Gastrocnemius medialis (tissue), 4 donors: ENCODE measurements around the gene COASY. TPM values are rescaled to one million over a fixed set of nuclear protein-coding genes. Genes with fewer than 3 reads are reported as not detected.
"Not testable (repeated sequence)": the region's sequence is repeated elsewhere in the genome, so short reads cannot be mapped to it uniquely, and the experiment has no call there.

Experiments used
- ATAC-seq, 2 donors: fragments of 150-250 bp; one replicate each; pipeline ENCODE4 v1.9.1; 2016
- DNase-seq, 2 donors: peaks; one replicate each; pipeline ENCODE4 v3.0.0-alpha.2; 2019
- H3K27ac ChIP-seq, 4 donors: fragments of 200-600 bp; sonication (generic); 1 replicate in 1 of 4; 2 replicates in 3 of 4; pipeline ENCODE4 v1.5.1; 2016 to 2018; ENCODE audit warnings: mild to moderate bottlenecking in 2 of 4, moderate library complexity in 1 of 4
- H3K27me3 ChIP-seq, 3 donors: fragments of 200-600 bp; sonication (generic) in 2 of 3; 1 replicate in 1 of 3; 2 replicates in 2 of 3; pipeline versions ENCODE4 v1.5.1 to v1.6.0; 2016 to 2019; ENCODE audit warnings: mild to moderate bottlenecking in 1 of 3, moderate library complexity in 1 of 3
- H3K36me3 ChIP-seq, 2 donors: fragments of 200-600 bp; sonication (generic) in 1 of 2; one replicate each; pipeline ENCODE4 v1.5.1; 2017 to 2018
- H3K4me1 ChIP-seq, 2 donors: fragments of 200-600 bp; sonication (generic) in 1 of 2; one replicate each; pipeline ENCODE4 v1.5.1; 2016 to 2017; ENCODE audit warnings: mild to moderate bottlenecking in 2 of 2
- H3K4me3 ChIP-seq, 4 donors: fragments of 200-600 bp; sonication (generic) in 3 of 4; 1 replicate in 1 of 4; 2 replicates in 3 of 4; pipeline ENCODE4 v1.5.1; 2016 to 2019; ENCODE audit warnings: mild to moderate bottlenecking in 2 of 4
- H3K9me3 ChIP-seq, 3 donors: fragments of 200-600 bp; sonication (generic) in 2 of 3; 1 replicate in 1 of 3; 2 replicates in 2 of 3; pipeline ENCODE4 v1.5.1; 2016 to 2019
- POLR2A ChIP-seq, 2 donors: fragments of 450-650 bp; IDR thresholded peaks; one replicate each; pipeline ENCODE4 v1.6.1; 2017; ENCODE audit warnings: antibody characterized with exemption in 2 of 2, mild to moderate bottlenecking in 2 of 2, moderate library complexity in 2 of 2
- in situ Hi-C, 4 donors: fragments of 200-750 bp; cut with MboI; loops; one replicate each; pipeline versions ENCODE4 v1.15.0 to v1.8.0; 2017; ENCODE audit warnings: low sequenced_read_pairs in 4 of 4
- intact Hi-C: fragments of 100-400 bp; cut with DNase I; formaldehyde crosslinking; loops from one replicate; pipeline ENCODE4 v1.15.1; 2023; ENCODE audit warnings: low total_unique reads
- total RNA-seq, 4 donors: library from RNA; depleted of rRNA; stranded (reverse); fragments of >200 nt; gene quantifications; one replicate each; pipeline versions ENCODE4 v1.1.0 to v1.2.3, GENCODE V29; 2016
- TF ChIP-seq, protein P1 (sequence below), 5 experiments: fragments of 450-650 bp in 3 of 5; fragments of 200-600 bp in 2 of 5; sonication (generic) in 2 of 5; IDR thresholded peaks in 4 of 5; conservative IDR thresholded peaks in 1 of 5; 1 replicate in 4 of 5; 2 replicates in 1 of 5; pipeline ENCODE4 v1.5.1; 2016 to 2019; ENCODE audit warnings: antibody characterized with exemption in 5 of 5, mild to moderate bottlenecking in 3 of 5, moderate library complexity in 3 of 5

The COASY gene
- total RNA-seq, 4 donors from 2014 or later, result 22.4 to 39.9 (median 27.5) TPM

GRCh38 chr17:42537156-42537805, 24.7 kb upstream of the COASY start:
- ATAC-seq, result no peak

DNA sequence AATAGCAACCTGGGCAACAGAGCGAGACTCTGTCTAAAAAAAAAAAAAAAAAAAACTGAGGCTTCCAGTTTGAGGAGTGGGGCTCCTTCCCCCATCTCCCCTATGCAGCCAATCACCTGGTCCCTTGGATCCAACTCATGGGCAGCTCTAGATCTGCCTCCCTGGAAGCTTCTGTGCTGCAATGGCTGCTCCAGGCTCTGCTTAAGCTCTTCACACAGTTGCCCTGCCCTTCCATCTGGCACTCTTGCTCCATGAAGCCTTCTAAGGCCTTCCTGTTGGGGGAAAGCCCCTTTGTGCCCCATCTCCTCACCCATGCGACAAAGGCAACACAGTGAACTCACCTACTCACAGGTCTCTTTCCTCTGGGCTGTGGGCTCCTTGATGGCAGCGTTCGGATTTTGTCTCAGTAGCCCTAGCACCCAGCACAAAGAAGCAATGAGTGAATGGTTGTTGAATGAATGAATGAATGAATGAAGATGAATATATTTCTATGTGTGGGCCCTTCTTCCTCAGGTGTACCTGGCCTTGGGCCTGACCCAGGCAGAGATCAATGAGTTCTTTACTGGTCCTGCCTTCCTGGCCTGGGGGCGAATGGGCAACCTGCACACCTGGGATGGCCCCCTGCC, 24.0 kb upstream of the COASY start:
- Histone ChIP-seq H3K4me1 (peaks cover 6 to 23% of the 10 kb centered on the region in 2 donors), H3K4me3 (no peak overlapping the region), H3K9me3 (no peaks in the 10 kb centered on the region), H3K27me3 (no peaks in the 10 kb centered on the region), H3K36me3 (peaks cover 0 to 35% of the 10 kb centered on the region in 2 donors), H3K27ac (peak overlapping the region in 1 of 4 donors; percentile 89)
- TF ChIP-seq, protein P1, sequence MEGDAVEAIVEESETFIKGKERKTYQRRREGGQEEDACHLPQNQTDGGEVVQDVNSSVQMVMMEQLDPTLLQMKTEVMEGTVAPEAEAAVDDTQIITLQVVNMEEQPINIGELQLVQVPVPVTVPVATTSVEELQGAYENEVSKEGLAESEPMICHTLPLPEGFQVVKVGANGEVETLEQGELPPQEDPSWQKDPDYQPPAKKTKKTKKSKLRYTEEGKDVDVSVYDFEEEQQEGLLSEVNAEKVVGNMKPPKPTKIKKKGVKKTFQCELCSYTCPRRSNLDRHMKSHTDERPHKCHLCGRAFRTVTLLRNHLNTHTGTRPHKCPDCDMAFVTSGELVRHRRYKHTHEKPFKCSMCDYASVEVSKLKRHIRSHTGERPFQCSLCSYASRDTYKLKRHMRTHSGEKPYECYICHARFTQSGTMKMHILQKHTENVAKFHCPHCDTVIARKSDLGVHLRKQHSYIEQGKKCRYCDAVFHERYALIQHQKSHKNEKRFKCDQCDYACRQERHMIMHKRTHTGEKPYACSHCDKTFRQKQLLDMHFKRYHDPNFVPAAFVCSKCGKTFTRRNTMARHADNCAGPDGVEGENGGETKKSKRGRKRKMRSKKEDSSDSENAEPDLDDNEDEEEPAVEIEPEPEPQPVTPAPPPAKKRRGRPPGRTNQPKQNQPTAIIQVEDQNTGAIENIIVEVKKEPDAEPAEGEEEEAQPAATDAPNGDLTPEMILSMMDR (IDR thresholded peaks at IDR 0.05 in 4 of 5, conservative IDR thresholded peaks at IDR 0.05 in 1 of 5), result no peak
- no peak for TF ChIP-seq POLR2A (IDR thresholded peaks at IDR 0.05)
- DNase-seq (no peak), ATAC-seq (no peak)
- intact Hi-C loops (loop anchor here (2.0 kb wide), 1 partner anchor 17 kb away; no protein-coding TSS in a partner anchor), in situ Hi-C loops (no loop called here)

More at GRCh38 chr17:42537156-42537805, 24.7 kb upstream of the COASY start:
- no peak for DNase-seq
- Histone ChIP-seq H3K4me1 (peaks cover 6 to 20% of the 10 kb centered on the region in 2 donors), H3K27ac (peak overlapping the region; percentile 77 to 95 (median 92)), H3K27me3 (no peaks in the 10 kb centered on the region), H3K9me3 (no peaks in the 10 kb centered on the region), H3K36me3 (peaks cover 0 to 28% of the 10 kb centered on the region in 2 donors), H3K4me3 (peak overlapping the region; percentile 59 to 77 (median 61))
- no peak for TF ChIP-seq POLR2A (IDR thresholded peaks at IDR 0.05)
- TF ChIP-seq, protein P1 (IDR thresholded peaks at IDR 0.05 in 4 of 5, conservative IDR thresholded peaks at IDR 0.05 in 1 of 5), result no peak
- intact Hi-C loops (loop anchor here (2.0 kb wide), 1 partner anchor 18 kb away; no protein-coding TSS in a partner anchor), in situ Hi-C loops (no loop called here)

- ATAC-seq, result no peak
- no peak overlapping the region for H3K27ac ChIP-seq
- TF ChIP-seq, protein P1 (IDR thresholded peaks at IDR 0.05 in 4 of 5, conservative IDR thresholded peaks at IDR 0.05 in 1 of 5), result no peak
- no peak for TF ChIP-seq POLR2A (IDR thresholded peaks at IDR 0.05)
These were observed 23.5 kb upstream of the COASY start for GRCh38 chr17:42538482-42538881.

GRCh38 chr17:42540558-42540957, 21.4 kb upstream of the COASY start:
- H3K27me3 ChIP-seq, in situ Hi-C loops, H3K4me3 ChIP-seq, intact Hi-C loops, H3K27ac ChIP-seq, H3K9me3 ChIP-seq, DNase-seq, ATAC-seq: not testable (repeated sequence)
- Histone ChIP-seq H3K36me3 (peaks cover 0 to 40% of the 10 kb centered on the region in 2 donors), H3K4me1 (peaks cover 1 to 30% of the 10 kb centered on the region in 2 donors)

More at GRCh38 chr17:42538482-42538881, 23.5 kb upstream of the COASY start:
- Histone ChIP-seq H3K4me3 (no peak overlapping the region), H3K4me1 (peaks cover 6 to 28% of the 10 kb centered on the region in 2 donors), H3K9me3 (no peaks in the 10 kb centered on the region), H3K36me3 (peaks cover 0 to 40% of the 10 kb centered on the region in 2 donors), H3K27me3 (no peaks in the 10 kb centered on the region)
- in situ Hi-C loops (no loop called here), intact Hi-C loops (no loop called here)
- DNase-seq, result no peak
